ENCODE measurements around the gene SKIDA1. TPM values are rescaled to one million over a fixed set of nuclear protein-coding genes. Genes with fewer than 3 reads are reported as not detected.
"Not testable (repeated sequence)": the region's sequence is repeated elsewhere in the genome, so short reads cannot be mapped to it uniquely, and the experiment has no call there.

SKIDA1 gene
- 10 to 100 TPM in 2 of 4 donors, 1 to 10 TPM in 2; 3.7 to 13.2 (median 10.8) TPM for polyA plus RNA-seq (ENCODE audit: insufficient read length in 4 of 4)

DNA sequence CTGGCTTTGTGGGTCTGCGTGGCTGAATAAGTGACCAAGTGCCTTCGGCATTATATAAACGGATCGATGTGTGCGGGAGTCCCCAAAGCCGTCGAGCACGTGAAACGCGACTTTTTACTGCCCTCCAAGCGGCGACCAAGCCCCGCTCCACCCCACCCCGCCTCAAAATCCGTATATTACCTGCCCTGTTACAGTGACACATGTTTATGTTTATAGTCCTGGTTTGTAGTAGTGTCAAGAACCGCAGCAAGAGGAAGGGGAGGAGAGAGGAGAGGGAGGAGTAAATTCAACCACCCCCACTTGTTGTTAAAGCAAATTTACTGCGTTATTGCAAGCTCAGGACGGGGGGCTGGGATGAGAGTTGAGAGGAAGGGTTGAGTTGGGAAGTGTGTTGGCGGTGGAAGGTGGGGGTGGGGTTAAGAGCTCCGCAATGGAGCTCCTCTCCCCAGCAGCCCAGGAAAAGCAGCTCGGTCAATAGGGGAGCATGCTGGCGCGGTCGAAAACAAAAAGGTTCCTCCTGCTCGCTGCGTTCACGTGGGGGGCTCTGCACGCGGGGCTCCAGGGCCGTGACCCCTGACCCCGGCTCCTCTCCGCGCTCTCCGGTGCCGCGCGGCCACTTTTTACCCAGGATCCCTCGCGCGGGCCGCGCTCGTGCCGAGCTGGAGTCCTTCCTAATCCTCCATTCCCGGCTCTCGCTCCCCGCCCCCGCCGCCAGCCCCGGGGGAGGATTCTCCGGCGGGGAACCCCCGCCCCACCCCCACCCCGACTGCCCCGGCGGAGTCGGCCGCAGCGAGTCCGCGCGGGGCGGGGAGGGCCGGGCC, at the start of gene SKIDA1:
Gene SKIDA1 (minus strand): TSS at position 316 of the 821 bp plus-strand sequence. CDS start 7,860 bp downstream, outside the sequence.
- peak in 3 of 4 donors; percentile 92 to 94 (median 92) for DNase-seq (ENCODE audit: low read depth in 4 of 4, low spot score in 3 of 4)

DNA sequence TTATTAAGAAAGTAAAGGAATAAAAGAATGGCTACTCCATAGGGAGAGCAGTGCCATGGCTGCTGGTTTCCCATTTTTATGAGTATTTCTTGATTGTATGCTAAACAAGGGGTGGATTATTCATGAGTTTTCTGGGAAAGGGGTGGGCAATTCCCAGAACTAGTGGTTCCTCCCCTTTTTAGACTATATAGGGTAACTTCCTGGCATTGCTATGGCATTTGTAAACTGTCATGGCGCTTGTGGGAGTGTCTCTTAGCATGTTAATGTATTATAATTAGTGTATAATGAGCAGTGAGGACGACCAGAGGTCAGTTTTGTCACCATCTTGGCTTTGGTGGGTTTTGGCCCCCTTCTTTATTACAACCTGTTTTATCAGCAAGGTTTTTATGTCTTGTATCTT, 49.0 kb upstream of the SKIDA1 start:
- DNase-seq (ENCODE audit: low read depth in 4 of 4, low spot score in 3 of 4): not testable (repeated sequence)

DNA sequence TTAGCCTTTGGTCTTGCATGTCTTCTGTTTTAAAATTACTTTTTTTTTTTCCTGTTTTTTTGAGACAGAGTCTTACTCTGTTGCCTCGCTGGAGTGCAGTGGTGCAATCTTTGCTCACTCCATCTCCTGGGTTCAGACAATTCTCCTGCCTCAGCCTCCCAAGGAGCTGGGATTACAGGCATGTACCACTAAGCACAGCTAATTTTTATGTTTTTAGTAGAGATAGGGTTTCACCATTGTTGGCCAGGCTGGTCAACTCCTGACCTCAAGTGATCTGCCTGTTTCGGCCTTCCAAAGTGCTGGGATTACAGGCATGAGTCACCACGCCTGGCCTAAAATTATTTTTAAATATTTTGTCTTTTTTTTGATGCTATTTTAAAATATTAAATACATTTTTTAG, 47.1 kb upstream of the SKIDA1 start:
- DNase-seq (ENCODE audit: low read depth in 4 of 4, low spot score in 3 of 4): no peak

DNA sequence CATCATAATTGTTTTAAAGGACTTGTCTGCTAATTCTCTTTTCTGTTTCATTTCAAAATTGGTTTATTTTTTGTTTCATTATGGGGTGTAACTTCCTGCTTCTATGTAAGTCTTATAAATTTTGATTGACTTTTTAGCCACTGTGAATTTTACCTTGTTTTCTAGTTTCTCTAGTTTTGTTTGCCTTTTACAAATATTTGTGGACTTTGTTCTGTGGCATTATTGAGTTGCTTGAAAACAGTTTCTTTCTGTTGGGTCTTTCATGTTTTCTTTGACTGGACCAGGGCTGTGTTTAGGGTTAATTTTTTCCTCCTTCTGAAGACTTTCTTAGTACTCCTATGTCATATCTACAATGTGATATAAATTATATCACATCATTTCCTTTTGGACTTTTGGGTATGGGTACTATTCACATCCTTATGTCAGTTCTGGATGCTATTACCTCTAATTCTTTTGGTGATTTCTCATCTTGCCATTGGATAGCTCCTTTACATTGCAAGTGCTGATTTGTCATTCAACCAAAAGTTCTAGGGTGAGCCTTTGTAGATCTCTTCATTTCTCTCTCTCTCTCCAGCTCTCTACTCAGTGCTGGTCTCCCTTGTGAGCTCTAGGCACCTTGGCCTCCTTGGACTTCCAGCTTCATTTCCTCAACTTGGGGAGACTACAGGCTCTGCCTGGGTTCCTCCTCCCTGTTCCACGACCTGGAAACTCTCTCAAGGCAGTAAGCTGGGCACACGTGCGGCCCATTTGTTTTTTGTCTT, 45.5 kb upstream of the SKIDA1 start:
- no peak for DNase-seq (ENCODE audit: low read depth in 4 of 4, low spot score in 3 of 4)

DNA sequence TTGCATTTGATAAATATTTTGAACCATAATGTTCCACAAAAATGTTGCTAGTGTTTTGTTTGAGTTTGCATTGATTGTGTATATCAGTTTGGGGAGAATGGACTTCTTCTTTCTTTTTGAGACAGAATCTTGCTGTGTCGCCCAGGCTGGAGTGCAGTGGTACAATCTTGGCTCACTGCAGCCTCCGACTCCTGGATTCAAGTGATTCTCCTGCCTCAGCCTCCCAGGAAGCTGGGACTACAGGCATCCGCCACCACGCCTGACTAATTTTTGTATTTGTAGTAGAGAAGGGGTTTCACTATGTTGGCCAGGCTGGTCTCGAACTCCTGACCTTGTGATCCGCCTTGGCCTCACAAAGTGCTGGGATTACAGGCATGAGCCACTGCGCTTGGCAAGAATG, 33.5 kb upstream of the SKIDA1 start:
- not testable (repeated sequence) for DNase-seq (ENCODE audit: low read depth in 4 of 4, low spot score in 3 of 4)

DNA sequence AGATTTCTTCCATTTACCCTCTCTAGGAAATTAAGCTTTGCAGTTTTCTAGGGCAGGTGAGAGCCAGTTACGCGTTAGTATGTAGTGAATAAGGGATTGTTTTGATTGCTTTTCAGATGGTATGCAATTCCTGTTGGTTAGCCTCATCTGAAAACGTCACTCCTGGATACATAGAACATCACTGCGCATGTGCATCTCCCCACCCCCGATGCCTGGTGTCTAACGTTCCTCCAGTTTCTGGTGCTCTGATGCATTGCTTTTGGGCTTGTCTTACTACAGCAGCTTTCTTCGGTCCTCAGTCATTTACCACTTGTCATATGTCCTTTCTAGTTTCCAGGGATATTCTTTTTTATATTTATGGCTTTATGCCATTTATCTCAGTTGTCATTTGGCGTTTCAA, 31.0 kb upstream of the SKIDA1 start:
- DNase-seq (ENCODE audit: low read depth in 4 of 4, low spot score in 3 of 4): no peak

DNA sequence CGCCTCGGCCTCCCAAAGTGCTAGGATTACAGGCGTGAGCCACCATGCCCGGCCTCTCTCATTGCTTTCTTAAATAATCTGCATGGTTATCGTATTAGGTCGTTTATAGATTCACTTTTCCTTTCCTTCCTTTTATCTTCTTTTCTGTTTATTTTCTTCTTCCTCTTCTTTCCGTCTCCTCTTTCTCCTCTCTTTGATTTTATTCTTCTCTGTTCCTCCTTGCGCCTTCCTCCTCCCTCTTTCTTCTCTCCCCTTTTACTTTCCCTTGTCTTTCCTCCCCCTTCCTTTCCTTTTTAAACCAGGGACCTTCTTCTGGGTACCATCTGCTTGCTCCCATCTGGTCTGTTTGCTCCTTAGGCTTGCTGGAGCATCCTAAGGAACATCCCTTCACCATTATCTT, 27.2 kb upstream of the SKIDA1 start:
- no peak for DNase-seq (ENCODE audit: low read depth in 4 of 4, low spot score in 3 of 4)

DNA sequence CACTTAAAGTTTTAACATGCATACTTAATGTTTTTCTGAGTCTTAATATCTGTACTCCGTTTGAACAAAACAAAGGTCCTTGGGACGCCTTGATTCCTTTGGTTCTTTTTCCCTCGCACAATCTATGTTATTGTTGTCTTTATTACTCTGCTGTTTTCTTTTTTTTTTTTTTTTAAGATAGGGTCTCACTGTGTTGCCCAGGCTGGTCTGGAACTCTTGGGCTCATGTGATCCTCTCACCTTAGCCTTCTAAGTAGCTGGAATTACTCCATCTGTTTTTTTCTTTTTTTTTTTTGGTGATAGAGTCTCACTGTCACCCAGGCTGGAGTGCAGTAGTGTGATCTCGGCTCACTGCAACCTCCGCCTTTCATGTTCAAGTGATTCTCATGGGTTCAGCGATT, 21.8 kb upstream of the SKIDA1 start:
- DNase-seq (ENCODE audit: low read depth in 4 of 4, low spot score in 3 of 4): no peak

DNA sequence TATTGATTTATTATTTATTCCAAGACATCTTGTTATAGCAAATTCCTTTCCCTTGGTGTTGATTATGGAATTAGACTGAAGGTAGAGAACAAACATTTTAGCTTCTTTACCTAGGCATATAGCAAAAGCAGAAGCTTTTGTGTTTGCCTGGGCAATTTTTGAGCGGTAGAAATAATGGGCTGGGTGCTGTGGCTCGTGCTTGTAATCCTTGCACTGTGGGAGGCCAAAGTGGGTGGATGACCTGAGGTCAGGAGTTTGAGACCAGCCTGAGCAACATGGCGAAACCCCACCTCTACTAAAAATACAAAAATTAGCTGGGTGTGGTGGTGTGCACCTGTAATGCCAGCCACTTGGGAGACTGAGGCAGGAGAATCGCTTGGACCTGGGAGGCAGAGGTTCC, 15.2 kb upstream of the SKIDA1 start:
- DNase-seq (ENCODE audit: low read depth in 4 of 4, low spot score in 3 of 4): not testable (repeated sequence)

DNA sequence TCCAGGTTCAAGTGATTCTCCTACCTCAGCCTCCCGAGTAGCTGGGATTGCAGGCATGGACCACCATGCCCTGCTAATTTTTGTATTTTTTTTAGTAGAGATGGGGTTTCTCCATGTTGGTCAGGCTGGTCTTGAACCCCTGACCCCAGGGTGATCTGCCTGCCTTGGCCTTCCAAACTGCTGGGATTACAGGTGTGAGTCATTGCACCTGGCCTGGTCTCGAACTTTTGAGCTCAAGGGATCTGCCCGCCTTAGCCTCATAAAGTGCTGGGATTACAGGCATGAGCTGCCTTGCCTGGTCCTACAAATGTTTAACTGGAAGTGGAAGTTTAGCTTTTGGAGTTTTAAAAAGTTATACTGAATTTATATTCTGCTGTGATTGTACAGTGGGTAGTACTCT, 11.4 kb upstream of the SKIDA1 start:
- DNase-seq (ENCODE audit: low read depth in 4 of 4, low spot score in 3 of 4): no peak

DNA sequence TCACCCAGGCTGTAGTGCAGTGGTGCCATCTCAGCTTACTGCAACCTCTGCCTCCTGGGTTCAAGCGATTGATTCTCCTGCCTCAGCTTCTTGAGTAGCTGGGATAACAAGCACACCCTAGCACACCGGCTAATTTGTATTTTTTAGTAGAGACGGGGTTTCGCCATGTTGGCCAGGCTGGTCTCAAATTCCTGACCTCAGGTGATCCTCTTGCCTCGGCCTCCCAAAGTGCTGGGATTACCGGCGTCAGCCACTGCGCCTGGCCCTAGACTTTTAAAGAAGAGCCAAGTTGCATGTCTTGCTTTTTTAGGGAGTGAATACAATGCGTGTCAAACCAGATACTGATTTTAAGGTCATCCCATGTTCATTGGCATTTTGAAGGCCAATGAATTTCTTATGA, 10.5 kb upstream of the SKIDA1 start:
- DNase-seq (ENCODE audit: low read depth in 4 of 4, low spot score in 3 of 4): not testable (repeated sequence)

DNA sequence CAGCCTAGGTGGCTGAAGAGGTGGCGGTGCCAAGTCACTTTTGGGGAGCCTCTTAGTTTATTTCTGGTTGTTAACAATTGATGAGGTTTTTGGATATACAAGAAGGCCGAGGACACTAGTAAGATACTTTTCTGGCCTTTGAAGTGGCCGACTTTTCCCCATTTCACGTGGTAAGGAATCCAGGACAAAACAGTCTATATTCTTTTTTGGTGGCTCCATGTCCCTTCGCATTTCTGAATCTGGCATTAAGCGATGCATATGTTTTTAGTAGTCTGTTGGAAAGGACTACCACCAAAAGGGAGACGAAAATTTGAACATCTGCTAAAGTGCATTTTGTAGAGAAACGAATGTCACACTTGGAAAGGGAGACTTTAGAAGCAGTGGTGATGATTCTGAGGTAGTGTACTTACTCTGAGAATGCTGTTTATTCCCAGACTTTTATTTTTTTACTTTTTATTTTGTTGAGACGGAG, 10.0 kb upstream of the SKIDA1 start:
- peak in 1 of 4 donors; percentile 25 for DNase-seq (ENCODE audit: low read depth in 4 of 4, low spot score in 3 of 4)

DNA sequence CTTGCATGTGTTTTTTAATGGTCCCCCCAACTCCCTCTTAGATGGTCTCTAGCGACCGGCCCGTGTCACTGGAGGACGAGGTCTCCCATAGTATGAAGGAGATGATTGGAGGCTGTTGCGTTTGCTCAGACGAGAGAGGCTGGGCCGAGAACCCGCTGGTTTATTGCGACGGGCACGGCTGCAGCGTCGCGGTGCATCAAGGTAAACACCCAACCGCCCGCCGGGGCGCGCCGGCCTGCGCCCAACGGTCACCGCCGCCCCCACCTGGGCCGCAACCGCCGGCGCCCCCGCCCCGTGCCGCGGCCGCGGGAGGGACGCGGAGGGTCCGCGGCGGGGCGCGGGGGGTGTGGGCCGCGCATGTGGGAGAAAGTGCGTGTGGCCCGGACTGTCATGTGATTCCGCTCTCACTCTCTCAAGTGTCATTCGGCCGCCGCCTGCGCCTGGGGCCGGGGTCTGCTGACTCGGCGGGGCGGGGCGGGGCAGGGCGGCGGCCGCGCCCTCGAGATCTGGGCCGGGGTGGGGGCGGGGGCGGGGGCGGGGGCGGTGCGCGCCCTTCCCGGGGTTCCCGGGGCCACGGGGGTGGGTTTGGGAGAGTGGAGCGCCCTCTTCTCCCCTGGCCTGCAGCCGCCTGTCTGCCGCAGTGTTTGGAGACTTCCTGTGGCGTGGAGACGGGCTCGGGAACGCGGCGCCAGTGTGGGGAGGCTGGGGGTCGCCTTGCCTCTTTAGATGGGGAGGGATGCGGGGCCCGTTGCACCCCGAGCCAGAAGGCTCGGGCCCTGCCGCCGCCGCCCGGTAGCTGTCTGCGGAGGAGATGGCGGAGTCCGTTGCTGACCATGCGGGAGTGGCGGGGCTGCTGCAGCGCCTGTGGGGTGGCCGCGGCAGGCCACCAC, 9.4 kb upstream of the SKIDA1 start:
- peak in 1 of 4 donors; percentile 46 for DNase-seq (ENCODE audit: low read depth in 4 of 4, low spot score in 3 of 4)

DNA sequence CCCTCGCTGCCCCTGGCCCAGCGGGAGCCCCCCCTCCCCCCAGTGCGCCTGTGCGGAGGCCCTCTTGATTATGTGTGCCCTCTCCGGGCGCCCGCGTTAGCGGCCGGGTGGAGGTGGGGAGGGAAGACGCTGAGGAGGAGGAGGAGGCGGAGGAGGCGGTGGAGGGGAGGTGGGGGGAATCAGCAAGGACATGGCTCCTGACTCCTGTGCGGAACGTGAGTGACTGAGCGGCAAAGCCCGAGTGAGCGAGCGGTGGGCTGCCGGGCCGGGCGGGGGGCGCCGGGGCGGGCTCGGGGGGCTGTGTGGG, 8.8 kb upstream of the SKIDA1 start:
- no peak for DNase-seq (ENCODE audit: low read depth in 4 of 4, low spot score in 3 of 4)

DNA sequence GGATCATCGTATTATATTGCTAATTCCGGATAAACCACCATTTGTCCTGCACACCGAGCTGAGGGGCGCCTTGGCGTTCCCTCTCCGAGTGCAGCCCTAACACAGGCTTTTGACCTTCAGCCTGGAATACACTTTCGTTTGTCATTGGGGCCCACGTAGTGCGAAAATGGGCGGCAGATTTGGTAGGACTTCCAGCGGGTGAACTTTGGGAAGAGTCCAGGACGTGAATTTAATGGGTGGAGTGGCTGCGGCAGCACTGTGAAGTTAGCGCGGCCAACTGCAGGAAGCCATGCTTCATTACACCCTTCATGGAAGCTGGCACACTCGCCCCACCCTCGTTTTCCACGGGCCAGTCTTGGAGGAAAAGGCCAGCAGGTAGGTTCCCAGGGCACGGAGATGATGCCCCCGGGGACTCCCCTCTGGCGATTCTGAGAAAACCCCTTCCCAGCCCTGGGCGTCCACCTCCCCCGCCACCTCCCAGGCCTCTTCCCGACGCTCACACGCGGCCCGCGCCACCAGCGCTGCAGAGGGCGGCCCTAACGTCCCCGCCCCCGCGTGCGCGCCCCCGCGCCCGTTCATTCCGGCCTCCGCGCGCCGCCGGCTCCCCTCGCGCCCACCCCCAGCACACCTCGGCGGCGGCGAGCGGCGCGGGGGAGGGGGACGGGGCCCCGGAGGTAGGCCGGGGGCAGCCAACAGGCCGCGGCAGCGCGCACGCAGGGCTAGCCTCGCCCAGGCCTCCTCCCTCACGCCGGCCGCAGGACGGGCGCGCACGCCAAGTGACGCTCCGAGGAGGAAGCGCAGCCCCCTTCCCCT, 8.2 kb upstream of the SKIDA1 start, which contains the start of gene MLLT10:
Gene MLLT10 (plus strand): TSS at position 766 of the 813 bp plus-strand sequence. CDS start 413 bp downstream, outside the sequence.
- peak in 3 of 4 donors; percentile 87 to 93 (median 92) for DNase-seq (ENCODE audit: low read depth in 4 of 4, low spot score in 3 of 4)

DNA sequence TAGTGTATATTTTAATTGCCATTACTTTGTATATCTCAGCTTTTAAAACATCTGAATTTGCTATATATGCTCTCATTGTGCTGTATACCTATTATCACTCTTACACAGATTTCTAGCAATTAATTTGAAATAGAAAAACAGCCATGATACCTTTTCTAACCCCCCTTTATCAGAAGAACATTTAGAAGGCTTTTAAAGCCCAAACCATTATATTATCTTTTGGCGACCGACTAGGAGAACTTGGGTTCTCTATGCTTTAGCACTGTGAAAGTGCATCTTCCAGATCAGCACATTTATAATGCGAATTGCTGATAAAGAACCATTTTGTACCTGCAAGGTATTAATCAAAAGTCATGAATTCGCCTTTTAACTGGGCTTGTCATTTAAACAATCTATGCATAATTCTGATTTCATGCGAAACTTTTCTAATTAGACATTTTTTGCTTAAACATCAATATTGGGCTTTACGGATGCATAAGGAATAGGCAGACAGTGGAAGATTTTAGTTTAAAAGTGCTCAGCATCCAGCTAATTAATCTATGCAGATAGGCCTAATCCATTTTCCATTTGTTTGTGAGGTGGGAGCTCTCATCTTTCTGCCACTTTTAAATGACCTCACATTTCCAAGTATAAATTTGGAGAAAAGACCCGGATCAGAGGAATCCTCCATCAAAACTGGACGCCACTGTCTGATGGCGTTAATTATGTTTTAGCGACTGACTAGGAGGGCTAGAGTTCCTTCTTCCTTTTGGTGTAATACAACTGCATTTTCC, 7.4 kb upstream of the SKIDA1 start:
- peak in 1 of 4 donors; percentile 27 for DNase-seq (ENCODE audit: low read depth in 4 of 4, low spot score in 3 of 4)

DNA sequence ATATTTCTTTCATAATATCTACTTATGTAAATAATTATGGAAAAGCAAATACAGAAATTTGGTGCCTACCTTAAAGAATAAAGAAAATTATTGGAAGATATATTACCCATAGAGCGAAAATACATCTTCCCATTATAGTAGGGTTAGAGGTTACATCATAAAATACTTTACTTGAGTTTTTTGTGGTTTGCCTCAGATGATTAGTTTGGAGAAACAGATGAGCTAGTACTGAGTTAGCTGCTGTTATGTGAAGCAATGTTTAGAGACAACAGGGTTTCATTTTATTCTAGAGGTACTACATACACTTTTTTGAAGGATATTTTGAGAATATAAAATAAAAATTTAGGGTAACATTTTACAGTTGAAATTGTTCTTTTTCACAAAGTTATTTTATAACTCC, 5.7 kb upstream of the SKIDA1 start:
- no peak for DNase-seq (ENCODE audit: low read depth in 4 of 4, low spot score in 3 of 4)

DNA sequence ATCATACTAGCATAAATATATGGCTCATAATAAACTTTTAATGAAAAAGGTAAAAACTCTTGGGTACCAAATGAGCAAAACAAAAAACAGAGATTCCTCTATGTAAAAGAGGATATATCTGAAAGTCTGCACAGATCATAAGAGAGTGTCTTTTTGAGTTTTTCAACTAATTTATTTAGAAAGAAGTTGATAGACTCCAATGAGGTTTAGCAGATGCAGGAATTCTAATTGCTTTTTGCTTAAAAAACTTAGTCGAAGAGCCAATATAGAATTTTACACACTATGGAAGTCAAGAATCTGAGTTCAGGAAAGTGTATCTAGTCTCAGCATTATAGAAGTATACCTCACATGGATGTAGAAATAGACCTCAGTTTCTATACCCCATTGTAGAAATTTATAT, 5.2 kb upstream of the SKIDA1 start:
- no peak for DNase-seq (ENCODE audit: low read depth in 4 of 4, low spot score in 3 of 4)

DNA sequence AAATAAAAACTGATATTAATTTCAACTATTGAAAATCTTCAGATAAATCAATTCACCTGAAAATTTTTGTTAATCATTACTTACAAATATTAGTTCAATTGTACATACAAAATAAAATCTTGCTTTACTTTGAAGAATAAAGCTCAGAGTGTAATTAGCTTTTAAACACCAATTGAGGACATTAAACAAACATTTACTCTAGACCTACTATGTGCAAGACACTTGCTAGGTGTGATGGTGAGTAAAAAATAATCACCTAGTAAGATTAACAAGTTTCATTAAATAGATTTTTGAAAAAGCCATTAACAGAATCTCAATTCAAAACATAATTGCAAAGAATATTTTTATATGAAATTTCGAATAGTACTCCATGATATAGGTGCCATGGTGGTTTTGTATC, 4.7 kb upstream of the SKIDA1 start:
- DNase-seq (ENCODE audit: low read depth in 4 of 4, low spot score in 3 of 4): no peak
